GM15510 (cell line): ENCODE results near the gene XYLB.

Experiments used
- POLR2A ChIP-seq: IDR thresholded peaks from 3 replicates; pipeline ENCODE4 v1.6.1; 2011; ENCODE audit warnings: borderline replicate concordance; ENCODE audit not compliant: insufficient read length; ENCODE audit errors: extremely low read depth

Gene XYLB

DNA sequence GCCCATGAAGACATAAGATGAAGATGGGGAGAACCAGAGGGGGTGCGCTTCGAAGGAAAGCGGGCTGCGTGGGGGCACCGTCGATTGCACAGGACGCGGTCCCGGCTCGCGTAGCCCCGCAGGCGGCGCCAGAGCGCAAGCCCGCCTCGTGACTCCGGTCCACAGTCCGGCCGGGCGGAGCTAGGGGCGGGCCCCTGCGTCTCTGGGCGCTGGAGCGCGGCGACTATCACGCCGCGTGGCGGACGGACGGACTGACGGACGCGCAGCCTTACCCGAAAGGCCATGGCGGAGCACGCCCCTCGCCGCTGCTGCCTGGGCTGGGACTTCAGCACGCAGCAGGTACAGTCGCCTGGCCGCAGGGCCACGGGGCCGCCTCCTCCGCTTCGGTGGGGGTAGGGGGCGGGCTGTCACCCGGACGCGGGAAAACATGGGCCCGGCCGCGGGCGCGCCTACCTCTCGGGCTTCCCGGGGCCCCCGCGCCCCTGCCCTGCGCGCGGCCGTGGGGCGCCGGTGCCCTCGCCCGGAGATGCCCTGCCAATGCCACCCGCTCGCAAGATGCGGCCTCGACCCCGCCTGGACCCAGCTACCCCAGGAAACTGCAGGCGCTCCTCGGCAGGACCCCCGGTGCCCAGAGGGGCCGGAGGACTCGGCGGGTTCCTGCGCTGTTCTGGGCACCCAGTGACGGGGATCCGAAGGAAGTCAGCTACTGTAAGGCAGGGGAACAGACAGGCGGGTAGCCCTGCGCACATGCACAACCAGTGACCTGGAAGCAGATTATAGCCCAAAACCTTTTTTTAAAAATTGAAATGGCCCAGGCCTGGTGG is at the start of gene XYLB:
TSS of gene XYLB (plus strand) at position 199 of the 824 bp plus-strand sequence. CDS start at position 283, 84 bp downstream.
- peak; percentile 53 for TF ChIP-seq POLR2A

DNA sequence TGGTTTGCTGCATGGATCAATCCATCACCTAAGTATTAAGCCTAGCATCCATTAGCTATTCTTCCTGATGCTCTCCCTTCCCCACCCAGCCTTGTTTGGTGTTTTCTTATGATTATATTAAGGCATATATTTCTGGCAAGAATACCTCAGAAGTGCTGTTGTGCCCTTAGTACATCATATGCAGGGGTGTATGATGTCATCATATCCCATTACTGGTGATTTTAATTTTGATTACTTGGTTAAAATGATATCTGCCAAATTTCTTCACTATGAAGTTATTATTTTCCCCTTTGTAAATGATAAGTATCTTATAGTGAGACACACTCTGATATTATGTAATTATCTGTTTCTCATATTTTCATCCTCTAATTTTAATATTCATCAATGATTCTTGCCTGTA is 49.0 kb upstream of the XYLB start:
- TF ChIP-seq POLR2A, result no peak

DNA sequence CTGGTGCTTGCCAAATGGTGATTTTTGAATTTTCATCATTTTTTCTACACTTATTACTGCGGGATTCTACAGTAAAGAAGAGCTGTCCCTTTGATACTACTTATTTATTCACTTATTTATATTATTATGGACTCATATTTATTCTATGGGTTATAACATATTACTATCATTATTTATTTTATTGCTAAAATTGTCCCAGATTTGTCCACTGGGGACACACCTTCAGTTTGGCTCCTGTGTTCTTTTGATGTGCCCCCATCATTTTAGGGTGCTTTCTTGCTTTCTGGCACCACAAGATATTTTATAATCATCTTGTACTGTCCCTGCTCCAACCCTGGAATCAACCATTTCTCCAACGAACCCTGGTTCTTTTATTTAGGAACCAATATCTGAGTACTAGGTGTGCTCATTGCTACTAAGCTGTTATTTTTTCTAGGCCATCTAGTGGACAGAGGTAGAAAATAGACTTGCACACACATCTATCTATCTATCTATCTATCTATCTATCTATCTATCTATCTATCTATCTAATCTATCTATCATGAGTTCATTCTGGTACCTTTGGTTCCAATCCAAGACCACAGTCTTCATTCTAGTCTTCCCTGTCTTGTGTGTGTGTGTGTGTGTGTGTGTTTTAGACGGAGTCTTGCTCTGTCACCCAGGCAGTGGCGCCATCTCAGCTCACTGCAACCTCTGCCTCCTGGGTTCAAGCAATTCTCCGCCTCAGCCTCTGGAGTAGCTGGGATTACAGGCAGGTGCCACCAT is 48.5 kb upstream of the XYLB start:
- TF ChIP-seq POLR2A, result no peak

DNA sequence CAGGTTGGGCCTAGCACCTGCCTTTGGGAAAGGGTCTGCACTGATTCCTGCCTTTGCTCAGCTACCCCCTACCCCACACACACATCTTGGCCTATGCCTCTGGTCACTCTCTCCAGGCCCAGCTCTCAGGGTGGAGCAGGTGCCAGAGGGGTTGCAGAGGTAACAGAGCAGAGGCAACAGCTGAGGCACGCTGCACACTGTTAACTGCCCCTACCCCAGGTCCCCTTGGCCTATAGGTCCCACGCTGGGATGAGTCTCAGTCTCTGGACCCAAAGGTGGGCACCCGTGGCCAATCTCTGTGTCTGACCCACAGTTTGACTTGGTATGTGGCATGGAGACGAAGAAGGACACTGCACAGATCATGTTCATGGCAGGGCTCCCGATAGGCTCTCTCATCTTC is 39.6 kb upstream of the XYLB start:
- TF ChIP-seq POLR2A, result no peak

DNA sequence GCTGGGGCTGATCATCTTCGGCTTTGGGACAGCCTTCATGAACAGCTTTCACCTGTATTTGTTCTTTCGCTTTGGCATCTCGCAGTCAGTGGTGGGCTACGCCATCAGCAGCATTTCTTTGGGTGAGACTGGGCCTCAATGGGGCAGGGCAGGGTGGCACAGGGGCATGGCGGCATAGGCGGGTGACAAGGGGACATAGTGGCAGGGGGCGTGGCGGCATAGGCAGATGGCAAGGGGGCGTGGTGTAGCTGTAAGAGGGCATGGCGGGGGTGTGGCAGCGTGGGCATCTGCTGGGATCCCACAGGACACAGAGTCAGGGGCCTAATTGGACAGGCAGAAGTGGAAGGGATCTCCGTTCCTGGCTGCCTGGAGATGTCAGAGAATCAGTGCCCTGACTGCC is 39.0 kb upstream of the XYLB start:
- no peak for TF ChIP-seq POLR2A

DNA sequence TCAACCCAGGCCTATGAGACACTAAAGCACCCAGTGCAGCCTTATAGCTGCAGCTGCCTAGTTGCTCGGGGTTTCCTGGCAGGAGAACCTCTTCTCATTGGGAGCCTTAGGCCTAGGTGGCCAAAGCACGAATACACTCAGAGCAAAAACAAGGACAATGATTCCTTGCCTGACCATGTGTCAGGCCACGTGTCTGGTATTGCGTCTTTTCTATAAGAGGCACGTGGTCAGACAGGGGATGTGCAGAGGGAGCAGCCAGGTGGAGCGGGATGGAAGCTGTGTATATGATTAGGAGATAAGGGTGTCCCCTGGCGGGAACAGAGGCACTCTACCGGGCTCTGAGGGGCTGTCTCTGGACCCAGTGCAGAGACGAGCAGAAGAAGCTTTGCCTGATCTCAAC is 38.1 kb upstream of the XYLB start:
- TF ChIP-seq POLR2A, result no peak

DNA sequence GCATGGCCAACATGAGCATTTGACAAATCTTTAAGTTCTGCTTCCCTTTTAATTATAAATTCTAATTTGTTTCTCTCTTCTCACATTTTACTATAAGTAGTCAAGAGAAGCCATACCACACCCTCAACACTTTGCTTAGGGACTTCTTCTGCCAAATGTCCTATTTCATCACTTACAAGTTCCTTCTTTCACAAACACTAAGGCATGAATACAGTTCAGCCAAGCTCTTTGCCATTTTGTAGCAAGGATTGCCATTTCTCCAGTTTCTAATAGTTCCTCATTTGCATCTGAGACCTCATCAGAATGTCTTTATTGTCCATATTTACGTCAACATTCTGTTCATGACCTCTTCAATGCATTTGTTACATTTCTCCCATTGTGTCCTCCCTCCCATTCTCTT is 35.1 kb upstream of the XYLB start:
- TF ChIP-seq POLR2A, result no peak

DNA sequence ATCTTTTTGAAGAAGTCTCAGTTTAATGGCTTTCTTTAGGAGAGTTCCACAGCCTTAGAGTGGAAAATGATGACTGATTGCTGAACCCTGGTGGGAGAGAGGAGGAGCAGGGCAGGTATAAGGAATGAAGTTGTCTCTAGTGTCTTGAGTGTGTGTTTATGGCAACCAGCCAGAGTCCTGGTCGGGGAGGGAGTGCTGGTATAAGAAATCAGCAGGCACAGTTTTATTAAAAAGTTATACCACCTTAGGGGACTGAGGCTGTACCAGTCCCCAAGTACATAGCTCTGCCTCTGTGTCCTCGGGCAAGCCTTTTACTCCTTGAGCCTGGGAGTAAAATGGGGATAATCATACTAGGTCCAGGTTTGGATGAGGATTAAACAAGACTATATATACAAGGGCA is 34.6 kb upstream of the XYLB start:
- TF ChIP-seq POLR2A, result no peak

DNA sequence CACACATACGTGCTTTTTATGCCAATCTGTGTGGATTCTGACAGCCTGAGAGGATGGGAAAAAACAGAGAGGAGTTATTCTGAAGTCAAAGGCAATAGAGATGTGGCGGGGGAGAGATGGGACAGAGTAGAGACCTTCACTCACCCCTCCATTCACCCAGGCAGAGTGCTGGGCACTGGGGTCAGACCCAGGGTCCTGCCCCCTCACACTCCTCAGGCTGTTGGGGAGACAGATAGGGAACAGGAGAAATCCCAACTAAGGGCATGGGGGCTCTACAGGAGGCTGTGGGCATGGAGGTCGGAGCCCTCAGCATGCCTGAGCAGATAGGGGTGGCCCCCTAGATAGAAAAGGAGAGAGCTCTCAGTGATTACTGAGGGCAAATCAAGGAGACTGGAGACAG is 34.2 kb upstream of the XYLB start:
- TF ChIP-seq POLR2A, result no peak

DNA sequence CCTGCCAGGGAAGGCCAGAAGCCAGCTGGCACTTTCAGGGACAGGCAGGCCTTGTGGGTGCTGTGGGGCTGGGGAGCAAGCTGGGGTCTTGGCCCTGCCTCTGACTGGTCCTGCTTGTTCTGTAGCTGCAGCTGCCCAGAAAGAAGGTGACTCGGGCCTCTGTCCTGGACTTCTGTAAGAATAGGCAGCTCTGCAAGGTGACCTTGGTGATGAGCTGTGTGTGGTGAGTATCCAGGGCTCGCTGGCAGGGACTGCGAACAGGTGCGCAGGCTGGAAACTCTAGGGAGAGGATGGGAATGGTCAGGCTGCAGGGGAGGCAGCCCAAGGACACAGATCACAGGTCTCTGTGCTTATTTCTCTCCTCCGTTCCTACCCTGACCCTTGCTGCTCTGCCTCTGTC is 33.3 kb upstream of the XYLB start:
- no peak for TF ChIP-seq POLR2A

DNA sequence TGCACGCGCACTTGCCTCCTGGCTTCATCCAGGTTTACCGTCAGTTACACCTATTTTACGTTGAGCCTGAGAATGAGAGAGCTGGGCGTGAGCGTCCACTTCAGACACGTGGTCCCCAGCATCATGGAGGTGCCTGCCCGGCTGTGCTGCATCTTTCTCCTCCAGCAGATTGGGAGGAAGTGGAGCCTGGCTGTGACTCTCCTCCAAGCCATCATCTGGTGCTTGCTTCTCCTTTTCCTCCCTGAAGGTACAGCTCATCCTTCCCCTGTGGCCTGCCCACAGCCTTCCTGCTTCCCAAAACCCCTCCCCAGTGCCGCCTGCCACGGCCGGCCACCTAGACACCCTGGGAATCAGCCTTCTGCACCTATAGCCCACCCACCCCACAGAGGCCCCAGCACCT is 32.9 kb upstream of the XYLB start:
- TF ChIP-seq POLR2A, result no peak

DNA sequence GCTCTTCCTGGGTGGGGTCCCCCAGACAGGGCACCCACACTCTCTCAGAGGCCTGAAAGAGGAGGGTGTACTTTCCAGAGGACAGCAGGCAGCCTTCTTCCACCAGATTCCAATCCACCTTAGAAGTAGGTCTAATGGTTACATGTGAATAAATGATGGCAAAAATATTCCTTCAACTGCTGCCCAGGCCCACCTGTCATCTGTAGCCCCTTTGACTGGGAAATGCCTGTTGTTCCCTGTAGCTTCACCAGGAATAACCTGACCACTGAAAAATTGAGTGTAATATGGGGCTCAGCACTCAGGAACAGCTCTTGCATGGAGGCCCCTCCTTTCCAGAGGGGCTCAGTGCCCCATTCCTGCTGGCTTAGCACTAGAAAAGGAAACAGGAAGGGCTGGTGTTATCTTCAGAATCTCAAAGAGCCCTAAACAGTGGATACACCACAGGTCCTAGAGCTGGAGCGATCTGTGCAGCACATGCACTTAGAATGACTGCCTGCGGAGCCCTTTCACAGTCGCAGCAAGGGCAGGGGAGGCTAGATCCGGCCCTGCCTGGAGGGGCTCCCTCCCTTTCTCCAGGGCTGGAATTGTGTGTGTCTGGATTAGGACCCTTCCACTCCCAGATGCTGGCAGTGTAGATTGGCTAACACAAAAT is 32.3 kb upstream of the XYLB start:
- no peak for TF ChIP-seq POLR2A

DNA sequence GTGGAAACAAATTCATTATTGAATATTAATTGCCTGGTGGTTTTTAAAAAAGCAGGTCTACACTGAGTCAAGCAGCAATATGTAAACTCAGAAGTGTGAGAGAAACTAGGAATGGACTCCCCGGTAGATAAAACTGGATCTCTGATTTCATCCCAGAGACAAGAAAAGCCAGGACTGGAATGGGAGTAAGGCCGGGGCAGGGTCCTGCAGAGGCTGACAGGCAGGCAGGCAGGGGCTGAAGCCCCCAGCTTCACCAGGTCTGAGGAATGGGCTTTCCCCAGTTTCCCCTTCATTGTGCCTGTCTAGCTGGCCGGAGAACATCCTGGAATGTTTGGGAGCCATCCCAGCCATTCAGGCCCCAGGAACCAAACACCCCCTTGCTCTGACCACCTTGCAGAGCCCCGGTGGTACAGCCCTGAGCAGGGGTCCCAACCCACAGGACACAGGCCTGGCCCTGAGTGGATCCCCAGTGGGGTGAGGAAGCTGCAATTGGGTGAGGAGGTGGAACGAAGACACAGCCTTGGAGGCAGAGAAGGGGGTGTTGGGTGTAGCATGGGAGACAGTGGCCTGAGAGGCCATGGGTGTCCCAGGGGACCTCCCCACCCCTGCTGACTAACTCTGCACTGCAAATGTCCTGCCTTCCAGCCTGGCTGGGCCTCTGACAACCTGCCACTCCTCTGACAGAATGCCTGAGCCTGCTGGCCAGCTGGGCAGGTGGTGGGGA is 31.7 kb upstream of the XYLB start:
- TF ChIP-seq POLR2A, result no peak

DNA sequence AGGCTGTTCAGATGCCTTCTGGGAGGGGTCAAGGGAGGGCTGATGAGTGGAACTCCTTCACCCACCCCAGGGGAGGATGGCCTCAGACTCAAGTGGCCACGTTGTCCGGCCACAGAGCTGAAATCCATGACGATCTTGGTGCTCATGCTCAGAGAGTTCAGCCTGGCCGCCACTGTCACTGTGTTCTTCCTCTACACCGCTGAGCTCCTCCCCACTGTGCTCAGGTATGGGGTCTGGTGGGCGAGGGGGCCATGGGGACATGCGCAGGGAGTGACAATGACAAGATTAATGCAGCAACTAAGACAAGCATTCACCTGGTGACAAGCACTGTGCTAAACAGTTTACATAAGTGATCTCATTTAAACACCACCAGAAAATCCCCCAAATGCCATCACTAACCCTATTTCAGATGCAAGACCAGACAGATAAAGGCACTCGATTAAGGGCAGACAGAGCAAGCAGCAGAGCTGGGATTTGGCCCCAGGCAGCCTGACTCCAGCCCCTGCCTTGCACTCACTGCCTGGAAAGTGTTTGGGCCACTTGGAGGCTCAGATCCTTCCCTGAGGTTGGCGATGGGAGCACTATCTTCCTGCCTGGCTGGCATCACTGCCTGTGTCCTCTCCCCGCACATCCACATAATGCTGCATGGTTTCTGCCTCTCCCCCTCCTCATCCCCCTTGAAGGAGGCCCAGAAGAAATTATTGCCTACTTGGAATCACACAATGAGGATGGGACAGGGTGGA is 30.9 kb upstream of the XYLB start:
- TF ChIP-seq POLR2A, result no peak
